ENCODE measurements around the gene BOLL. TPM values are rescaled to one million over a fixed set of nuclear protein-coding genes. Genes with fewer than 3 reads are reported as not detected.

Gene BOLL
- total RNA-seq, 1 donor from 2014 or later = 0.22 TPM

DNA sequence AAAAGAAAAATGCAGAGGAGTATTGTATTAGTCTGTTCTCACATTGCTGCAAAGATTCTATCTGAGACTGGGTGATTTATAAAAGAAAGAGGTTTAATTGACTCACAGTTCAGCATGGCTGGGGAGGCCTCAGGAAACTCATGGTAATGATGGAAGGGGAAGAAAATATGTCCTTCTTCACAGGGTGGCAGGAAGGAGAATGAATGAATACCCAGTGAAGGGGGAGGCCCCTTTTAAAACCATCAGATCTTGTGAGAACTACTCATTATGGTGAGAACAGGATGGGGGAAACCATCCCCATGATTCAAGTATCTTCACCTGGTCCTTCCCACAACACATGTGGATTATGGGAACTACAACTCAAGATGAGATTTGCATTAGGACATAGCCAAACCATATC lies 10.2 kb upstream of the BOLL start:
- H3K27me3 Mint-ChIP-seq = peaks cover 5% of the 10 kb centered on the region
- H3K4me3 Mint-ChIP-seq (ENCODE audit: low read depth) = no peak overlapping the region
- no peak overlapping the region for H3K27ac Mint-ChIP-seq
- no peak for DNase-seq (ENCODE audit: low spot score, unreplicated experiment)
- H3K36me3 Mint-ChIP-seq (ENCODE audit: insufficient read depth) = no peaks in the 10 kb centered on the region
- TF ChIP-seq, protein P1, sequence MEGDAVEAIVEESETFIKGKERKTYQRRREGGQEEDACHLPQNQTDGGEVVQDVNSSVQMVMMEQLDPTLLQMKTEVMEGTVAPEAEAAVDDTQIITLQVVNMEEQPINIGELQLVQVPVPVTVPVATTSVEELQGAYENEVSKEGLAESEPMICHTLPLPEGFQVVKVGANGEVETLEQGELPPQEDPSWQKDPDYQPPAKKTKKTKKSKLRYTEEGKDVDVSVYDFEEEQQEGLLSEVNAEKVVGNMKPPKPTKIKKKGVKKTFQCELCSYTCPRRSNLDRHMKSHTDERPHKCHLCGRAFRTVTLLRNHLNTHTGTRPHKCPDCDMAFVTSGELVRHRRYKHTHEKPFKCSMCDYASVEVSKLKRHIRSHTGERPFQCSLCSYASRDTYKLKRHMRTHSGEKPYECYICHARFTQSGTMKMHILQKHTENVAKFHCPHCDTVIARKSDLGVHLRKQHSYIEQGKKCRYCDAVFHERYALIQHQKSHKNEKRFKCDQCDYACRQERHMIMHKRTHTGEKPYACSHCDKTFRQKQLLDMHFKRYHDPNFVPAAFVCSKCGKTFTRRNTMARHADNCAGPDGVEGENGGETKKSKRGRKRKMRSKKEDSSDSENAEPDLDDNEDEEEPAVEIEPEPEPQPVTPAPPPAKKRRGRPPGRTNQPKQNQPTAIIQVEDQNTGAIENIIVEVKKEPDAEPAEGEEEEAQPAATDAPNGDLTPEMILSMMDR (IDR thresholded peaks at IDR 0.05; ENCODE audit: unreplicated experiment) = no peak
- peaks cover 2% of the 10 kb centered on the region for H3K4me1 Mint-ChIP-seq (ENCODE audit: low read depth)
- peaks cover 12% of the 10 kb centered on the region for H3K9me3 Mint-ChIP-seq (ENCODE audit: low read depth)

DNA sequence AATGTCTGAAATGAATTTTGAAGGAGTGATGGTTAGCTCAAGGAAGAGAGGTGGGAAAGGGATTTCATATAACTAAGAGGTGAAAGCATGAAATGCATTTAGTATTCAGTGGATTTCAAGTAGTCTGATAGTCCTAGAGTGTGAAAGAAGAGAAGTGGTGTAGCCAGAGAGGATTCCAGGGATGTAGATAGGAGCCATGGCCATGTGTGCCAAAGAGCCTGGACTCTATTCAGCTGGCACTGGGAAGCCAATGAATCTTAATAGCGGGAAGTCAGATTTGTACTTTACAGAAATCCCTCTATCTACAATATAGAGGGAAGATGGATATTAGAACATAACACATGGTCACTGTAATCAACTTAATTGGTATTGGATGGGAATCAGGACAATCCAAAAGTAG lies 8.3 kb upstream of the BOLL start:
- Mint-ChIP-seq H3K4me1 (ENCODE audit: low read depth) (no peaks in the 10 kb centered on the region), H3K36me3 (ENCODE audit: insufficient read depth) (no peaks in the 10 kb centered on the region), H3K27ac (no peak overlapping the region), H3K4me3 (ENCODE audit: low read depth) (no peak overlapping the region), H3K27me3 (peaks cover 5% of the 10 kb centered on the region), H3K9me3 (ENCODE audit: low read depth) (peaks cover 12% of the 10 kb centered on the region)
- TF ChIP-seq, protein P1 (IDR thresholded peaks at IDR 0.05; ENCODE audit: unreplicated experiment) = no peak
- no peak for DNase-seq (ENCODE audit: low spot score, unreplicated experiment)

- Mint-ChIP-seq H3K27me3 (peaks cover 11% of the 10 kb centered on the region), H3K36me3 (ENCODE audit: insufficient read depth) (no peaks in the 10 kb centered on the region), H3K4me1 (ENCODE audit: low read depth) (peaks cover 4% of the 10 kb centered on the region), H3K27ac (peak overlapping the region; percentile 52), H3K4me3 (ENCODE audit: low read depth) (peak overlapping the region; percentile 50), H3K9me3 (ENCODE audit: low read depth) (no peaks in the 10 kb centered on the region)
- TF ChIP-seq, protein P1 (IDR thresholded peaks at IDR 0.05; ENCODE audit: unreplicated experiment) = peak; percentile 57
- DNase-seq (ENCODE audit: low spot score, unreplicated experiment) = peak; percentile 34
Measured at GRCh38 chr2:197786010-197786877, 1.1 kb upstream of the BOLL start.

- no peak overlapping the region for H3K4me3 Mint-ChIP-seq (ENCODE audit: low read depth)
- H3K27me3 Mint-ChIP-seq = no peaks in the 10 kb centered on the region
- H3K36me3 Mint-ChIP-seq (ENCODE audit: insufficient read depth) = no peaks in the 10 kb centered on the region
- no peaks in the 10 kb centered on the region for H3K9me3 Mint-ChIP-seq (ENCODE audit: low read depth)
- peaks cover 4% of the 10 kb centered on the region for H3K4me1 Mint-ChIP-seq (ENCODE audit: low read depth)
- DNase-seq (ENCODE audit: low spot score, unreplicated experiment) = no peak
- H3K27ac Mint-ChIP-seq = no peak overlapping the region
- TF ChIP-seq, protein P1 (IDR thresholded peaks at IDR 0.05; ENCODE audit: unreplicated experiment) = no peak
Measured at GRCh38 chr2:197782126-197782525, 3.0 kb downstream of the BOLL start.

GRCh38 chr2:197779261-197779660 lies 5.9 kb downstream of the BOLL start:
- H3K27me3 Mint-ChIP-seq = no peaks in the 10 kb centered on the region
- H3K4me3 Mint-ChIP-seq (ENCODE audit: low read depth) = no peak overlapping the region
- TF ChIP-seq, protein P1 (IDR thresholded peaks at IDR 0.05; ENCODE audit: unreplicated experiment) = no peak
- no peaks in the 10 kb centered on the region for H3K9me3 Mint-ChIP-seq (ENCODE audit: low read depth)
- H3K36me3 Mint-ChIP-seq (ENCODE audit: insufficient read depth) = no peaks in the 10 kb centered on the region
- peaks cover 4% of the 10 kb centered on the region for H3K4me1 Mint-ChIP-seq (ENCODE audit: low read depth)
- no peak overlapping the region for H3K27ac Mint-ChIP-seq
- no peak for DNase-seq (ENCODE audit: low spot score, unreplicated experiment)
